GM19468 (cell line): ENCODE data around the gene GRIK3.

Experiments
- ATAC-seq: cut with Tn5 transposase; IDR thresholded peaks from one replicate; pipeline ENCODE4 v1.9.1; 2021; ENCODE audit warnings: mild to moderate bottlenecking, moderate library complexity, moderate number of reproducible peaks; ENCODE audit not compliant: unreplicated experiment; ENCODE audit errors: extremely low read depth

GRIK3 gene

GRCh38 chr1:36807262-36807661 is 227.1 kb downstream of the GRIK3 start:
- no peak for ATAC-seq

GRCh38 chr1:36805979-36806640 is 228.2 kb downstream of the GRIK3 start:
- ATAC-seq, result no peak

GRCh38 chr1:36804669-36805314 is 229.5 kb downstream of the GRIK3 start:
- no peak for ATAC-seq

GRCh38 chr1:36803868-36804570 is 230.3 kb downstream of the GRIK3 start:
- ATAC-seq, result no peak

- ATAC-seq, result no peak
Observed at GRCh38 chr1:36802018-36802417, 232.3 kb downstream of the GRIK3 start.

- ATAC-seq, result no peak
Observed at GRCh38 chr1:36797761-36798160, 236.6 kb downstream of the GRIK3 start.

GRCh38 chr1:36796733-36797132 is 237.6 kb downstream of the GRIK3 start:
- no peak for ATAC-seq

- no peak for ATAC-seq
Observed at GRCh38 chr1:36796106-36796590, 238.2 kb downstream of the GRIK3 start.

- no peak for ATAC-seq
Observed at GRCh38 chr1:36794460-36794859, 239.9 kb downstream of the GRIK3 start.

- ATAC-seq, result no peak
Observed at GRCh38 chr1:36793452-36793851, 240.9 kb downstream of the GRIK3 start.

- ATAC-seq, result no peak
Observed at GRCh38 chr1:36792292-36792691, 242.0 kb downstream of the GRIK3 start.

- no peak for ATAC-seq
Observed at GRCh38 chr1:36790191-36790590, 244.1 kb downstream of the GRIK3 start.

GRCh38 chr1:36789535-36789934 is 244.8 kb downstream of the GRIK3 start:
- no peak for ATAC-seq

- no peak for ATAC-seq
Observed at GRCh38 chr1:36787312-36787913, 246.9 kb downstream of the GRIK3 start.

- ATAC-seq, result no peak
Observed at GRCh38 chr1:36786425-36786824, 247.9 kb downstream of the GRIK3 start.

GRCh38 chr1:36784147-36784859 is 250.0 kb downstream of the GRIK3 start:
- ATAC-seq, result no peak

- ATAC-seq, result no peak
Observed at GRCh38 chr1:36783475-36783874, 250.8 kb downstream of the GRIK3 start.

- no peak for ATAC-seq
Observed at GRCh38 chr1:36782785-36783184, 251.5 kb downstream of the GRIK3 start.

- ATAC-seq, result no peak
Observed at GRCh38 chr1:36782085-36782484, 252.2 kb downstream of the GRIK3 start.

- no peak for ATAC-seq
Observed at GRCh38 chr1:36781098-36781497, 253.2 kb downstream of the GRIK3 start.
